A673 (cell line): ENCODE measurements around the gene OR6C65. TPM values are rescaled to one million over a fixed set of nuclear protein-coding genes. Genes with fewer than 3 reads are reported as not detected.
"Not testable (repeated sequence)": the region's sequence is repeated elsewhere in the genome, so short reads cannot be mapped to it uniquely, and the experiment has no call there.

ENCODE experiments used
- BruUV-seq: library from RNA; stranded (reverse); fragments of 400-500 nt; replicated peaks from 2 replicates; lab custom pipeline; 2021; lab: Mats Ljungman, UMichigan
- CTCF ChIA-PET: fragments of 300-600 bp; sonication (Branson Sonifier 250); formaldehyde crosslinking; loops from one replicate; lab custom pipeline; 2022; ENCODE audit warnings: antibody characterized with exemption; lab: Charles Lee
- POLR2A ChIA-PET: fragments of 300-600 bp; sonication (Branson Sonifier 250); formaldehyde crosslinking; loops from one replicate; lab custom pipeline; 2022; ENCODE audit warnings: antibody characterized with exemption; ENCODE audit not compliant: low non-redundant PET; lab: Charles Lee
- DNase-seq: peaks from one replicate; pipeline ENCODE4 v3.0.0-alpha.2; 2015; ENCODE audit warnings: low spot score
- H3K27ac ChIP-seq: fragments of 200-600 bp; sonication (generic); 2 replicates; pipeline ENCODE4 v1.5.1; 2016; ENCODE audit warnings: mixed run types, low read depth, mild to moderate bottlenecking, mixed read lengths, antibody characterized with exemption, low read length; ENCODE audit not compliant: poor library complexity, severe bottlenecking
- H3K27me3 ChIP-seq: fragments of 200-600 bp; sonication (generic); replicated peaks from 2 replicates; pipeline ENCODE4 v1.6.1; 2017; ENCODE audit warnings: mixed run types, low read depth, mild to moderate bottlenecking, mixed read lengths, antibody characterized with exemption, low read length; ENCODE audit not compliant: insufficient read depth, poor library complexity
- H3K36me3 ChIP-seq: fragments of 200-600 bp; sonication (generic); 2 replicates; pipeline ENCODE4 v1.6.1; 2016; ENCODE audit warnings: mixed run types, mild to moderate bottlenecking, mixed read lengths, antibody characterized with exemption, low read length; ENCODE audit not compliant: insufficient read depth, poor library complexity, severe bottlenecking
- H3K4me1 ChIP-seq: fragments of 200-600 bp; sonication (generic); 2 replicates; pipeline ENCODE4 v1.6.1; 2017; ENCODE audit warnings: mixed run types, mild to moderate bottlenecking, mixed read lengths, antibody characterized with exemption, low read length; ENCODE audit not compliant: insufficient read depth, poor library complexity, severe bottlenecking
- H3K4me3 ChIP-seq: fragments of 200-600 bp; sonication (generic); 2 replicates; pipeline ENCODE4 v1.5.1; 2016; ENCODE audit warnings: low read depth, mixed run types, mild to moderate bottlenecking, mixed read lengths, low read length; ENCODE audit not compliant: poor library complexity, severe bottlenecking
- H3K9me3 ChIP-seq: fragments of 200-600 bp; sonication (generic); 2 replicates; pipeline ENCODE4 v1.6.1; 2016; ENCODE audit warnings: mixed run types, low read depth, mild to moderate bottlenecking, mixed read lengths, antibody characterized with exemption, low read length; ENCODE audit not compliant: poor library complexity, severe bottlenecking
- CTCF ChIP-seq: fragments of 300-800, 200-600 bp; sonication (generic); conservative IDR thresholded peaks from 2 replicates; pipeline ENCODE4 v1.5.1; 2017; ENCODE audit warnings: low read depth, mild to moderate bottlenecking, antibody characterized with exemption, low read length, moderate library complexity, mixed read lengths
- EZH2 ChIP-seq: fragments of 200-600 bp; sonication (generic); IDR thresholded peaks from 2 replicates; pipeline ENCODE4 v1.6.1; 2017; ENCODE audit warnings: borderline replicate concordance, low read depth, mild to moderate bottlenecking, mixed read lengths, antibody characterized with exemption, low read length; ENCODE audit not compliant: poor library complexity, severe bottlenecking
- intact Hi-C: fragments of 100-400 bp; cut with micrococcal nuclease; formaldehyde crosslinking; loops from one replicate; pipeline ENCODE4 v1.10.0; 2022; ENCODE audit not compliant: unreplicated experiment
- total RNA-seq: library from RNA; stranded (reverse); gene quantifications from 2 replicates; pipeline ENCODE4 v1.2.3, GENCODE V29; 2021

Gene OR6C65
- total RNA-seq, 1 experiment from 2014 or later = not detected

GRCh38 chr12:55414889-55415288 is 14.6 kb downstream of the OR6C65 start:
- POLR2A ChIA-PET, H3K9me3 ChIP-seq, H3K4me3 ChIP-seq, H3K4me1 ChIP-seq, CTCF ChIA-PET, H3K27ac ChIP-seq, H3K36me3 ChIP-seq, intact Hi-C loops, DNase-seq, BruUV-seq: not testable (repeated sequence)
- H3K27me3 ChIP-seq = peaks cover 28% of the 10 kb centered on the region

DNA sequence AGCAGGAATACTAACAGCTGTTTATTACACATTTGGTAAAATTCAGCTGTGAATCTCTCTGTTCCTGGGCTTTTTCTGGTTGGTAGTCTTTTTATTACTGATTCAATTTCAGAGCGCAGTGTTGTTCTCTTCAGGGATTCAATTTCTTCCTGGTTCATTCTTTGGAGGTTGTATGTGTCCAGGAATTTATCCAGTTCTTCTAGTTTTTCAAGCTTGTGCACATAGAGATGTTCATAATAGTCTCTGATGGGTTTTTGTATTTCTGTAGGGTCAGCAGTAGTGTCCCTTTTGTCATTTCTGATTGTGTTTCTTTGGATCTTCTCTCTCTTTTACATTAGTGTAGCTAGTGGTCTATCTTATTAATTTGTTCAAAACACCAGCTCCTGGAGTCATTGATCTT is 16.6 kb downstream of the OR6C65 start:
- TF ChIP-seq EZH2 (no peak), CTCF (no peak)
- no peaks in the 10 kb centered on the region for H3K36me3 ChIP-seq
- no peak overlapping the region for H3K4me3 ChIP-seq
- intact Hi-C loops = no loop called here
- no peaks in the 10 kb centered on the region for H3K9me3 ChIP-seq
- CTCF ChIA-PET = no interaction called here
- POLR2A ChIA-PET = no interaction called here
- peaks cover 28% of the 10 kb centered on the region for H3K27me3 ChIP-seq
- BruUV-seq = no TSS peak
- DNase-seq = no peak
- H3K4me1 ChIP-seq = no peaks in the 10 kb centered on the region
- no peak overlapping the region for H3K27ac ChIP-seq

GRCh38 chr12:55420307-55420962 is 20.1 kb downstream of the OR6C65 start:
- no TSS peak for BruUV-seq
- Histone ChIP-seq H3K36me3 (no peaks in the 10 kb centered on the region), H3K4me3 (no peak overlapping the region), H3K27ac (no peak overlapping the region), H3K9me3 (no peaks in the 10 kb centered on the region), H3K27me3 (peaks cover 35% of the 10 kb centered on the region), H3K4me1 (no peaks in the 10 kb centered on the region)
- CTCF ChIA-PET = no interaction called here
- no peak for TF ChIP-seq EZH2
- TF ChIP-seq CTCF = no peak
- intact Hi-C loops = no loop called here
- no peak for DNase-seq
- POLR2A ChIA-PET = no interaction called here

DNA sequence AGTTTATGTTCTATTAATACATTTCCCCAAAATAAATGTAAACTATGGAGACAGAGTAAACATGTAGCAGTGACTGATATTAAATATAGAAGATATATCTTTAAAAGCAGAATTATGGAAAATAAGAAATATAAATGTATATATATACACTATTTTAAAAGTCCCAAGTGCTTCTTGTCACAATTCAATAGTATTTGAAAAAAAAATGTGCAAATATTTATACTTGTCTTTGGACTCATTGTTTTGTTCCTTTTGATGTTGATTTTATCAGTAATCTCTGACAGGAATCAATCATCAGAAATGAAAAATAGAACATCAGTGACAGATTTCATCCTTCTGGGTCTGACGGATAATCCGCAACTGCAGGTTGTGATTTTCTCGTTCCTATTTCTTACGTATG is 25.6 kb downstream of the OR6C65 start, which contains the start of gene OR6C76:
Gene OR6C76 (plus strand): TSS at position 301 of the 400 bp plus-strand sequence. CDS start 0 bp downstream, at position 301.
- intact Hi-C loops = no loop called here
- Histone ChIP-seq H3K4me3 (no peak within 1 kb of the TSS), H3K27me3 (peaks cover 14% of the 10 kb centered on the region), H3K4me1 (no peaks in the 10 kb centered on the region), H3K27ac (no peak within 1 kb of the TSS), H3K36me3 (no peaks in the 10 kb centered on the region), H3K9me3 (no peaks in the 10 kb centered on the region)
- TF ChIP-seq CTCF = no peak
- DNase-seq = no peak
- CTCF ChIA-PET = no interaction called here
- POLR2A ChIA-PET = no interaction called here
- BruUV-seq = no TSS peak
